ENCODE measurements around the gene HIF1A. TPM values are rescaled to one million over a fixed set of nuclear protein-coding genes. Genes with fewer than 3 reads are reported as not detected.

The HIF1A gene
- total RNA-seq, 1 donor from 2014 or later, result 179 TPM

- H3K4me3 Mint-ChIP-seq, result no peak overlapping the region
- DNase-seq, result no peak
- TF ChIP-seq, protein P1, sequence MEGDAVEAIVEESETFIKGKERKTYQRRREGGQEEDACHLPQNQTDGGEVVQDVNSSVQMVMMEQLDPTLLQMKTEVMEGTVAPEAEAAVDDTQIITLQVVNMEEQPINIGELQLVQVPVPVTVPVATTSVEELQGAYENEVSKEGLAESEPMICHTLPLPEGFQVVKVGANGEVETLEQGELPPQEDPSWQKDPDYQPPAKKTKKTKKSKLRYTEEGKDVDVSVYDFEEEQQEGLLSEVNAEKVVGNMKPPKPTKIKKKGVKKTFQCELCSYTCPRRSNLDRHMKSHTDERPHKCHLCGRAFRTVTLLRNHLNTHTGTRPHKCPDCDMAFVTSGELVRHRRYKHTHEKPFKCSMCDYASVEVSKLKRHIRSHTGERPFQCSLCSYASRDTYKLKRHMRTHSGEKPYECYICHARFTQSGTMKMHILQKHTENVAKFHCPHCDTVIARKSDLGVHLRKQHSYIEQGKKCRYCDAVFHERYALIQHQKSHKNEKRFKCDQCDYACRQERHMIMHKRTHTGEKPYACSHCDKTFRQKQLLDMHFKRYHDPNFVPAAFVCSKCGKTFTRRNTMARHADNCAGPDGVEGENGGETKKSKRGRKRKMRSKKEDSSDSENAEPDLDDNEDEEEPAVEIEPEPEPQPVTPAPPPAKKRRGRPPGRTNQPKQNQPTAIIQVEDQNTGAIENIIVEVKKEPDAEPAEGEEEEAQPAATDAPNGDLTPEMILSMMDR (IDR thresholded peaks at IDR 0.05), result no peak
- H3K36me3 Mint-ChIP-seq (ENCODE audit: low read depth), result peaks cover 9% of the 10 kb centered on the region
- ChIA-PET CTCF (interaction anchor here (1.3 kb wide), 1 partner anchor 39 kb away, joined by 4 read pairs; no protein-coding TSS in a partner anchor), POLR2A (interaction anchor here (0.9 kb wide), 1 partner anchor 29 kb away, joined by 5 read pairs; no protein-coding TSS in a partner anchor)
- intact Hi-C loops (cut with micrococcal nuclease), result loop anchor here (1.0 kb wide), 1 partner anchor 46 kb away; no protein-coding TSS in a partner anchor
- ATAC-seq (ENCODE audit: low read depth), result no peak
- peaks cover 9% of the 10 kb centered on the region for H3K4me1 Mint-ChIP-seq
- H3K27me3 Mint-ChIP-seq, result no peaks in the 10 kb centered on the region
- H3K27ac Mint-ChIP-seq, result no peak overlapping the region
- peaks cover 7% of the 10 kb centered on the region for H3K9me3 Mint-ChIP-seq
Measured at GRCh38 chr14:61691495-61691894, 3.8 kb upstream of the HIF1A start.

GRCh38 chr14:61694039-61694438 is 1.3 kb upstream of the HIF1A start:
- intact Hi-C loops (cut with micrococcal nuclease), result loop anchor here (2.0 kb wide), 4 partner anchors 15 to 57 kb away; no protein-coding TSS in a partner anchor
- POLR2A ChIA-PET, result interaction anchor here (1.2 to 3.3 kb wide), 7 partner anchors 10 to 217 kb away, joined by 3 to 81 read pairs (median 15); no protein-coding TSS in a partner anchor

DNA sequence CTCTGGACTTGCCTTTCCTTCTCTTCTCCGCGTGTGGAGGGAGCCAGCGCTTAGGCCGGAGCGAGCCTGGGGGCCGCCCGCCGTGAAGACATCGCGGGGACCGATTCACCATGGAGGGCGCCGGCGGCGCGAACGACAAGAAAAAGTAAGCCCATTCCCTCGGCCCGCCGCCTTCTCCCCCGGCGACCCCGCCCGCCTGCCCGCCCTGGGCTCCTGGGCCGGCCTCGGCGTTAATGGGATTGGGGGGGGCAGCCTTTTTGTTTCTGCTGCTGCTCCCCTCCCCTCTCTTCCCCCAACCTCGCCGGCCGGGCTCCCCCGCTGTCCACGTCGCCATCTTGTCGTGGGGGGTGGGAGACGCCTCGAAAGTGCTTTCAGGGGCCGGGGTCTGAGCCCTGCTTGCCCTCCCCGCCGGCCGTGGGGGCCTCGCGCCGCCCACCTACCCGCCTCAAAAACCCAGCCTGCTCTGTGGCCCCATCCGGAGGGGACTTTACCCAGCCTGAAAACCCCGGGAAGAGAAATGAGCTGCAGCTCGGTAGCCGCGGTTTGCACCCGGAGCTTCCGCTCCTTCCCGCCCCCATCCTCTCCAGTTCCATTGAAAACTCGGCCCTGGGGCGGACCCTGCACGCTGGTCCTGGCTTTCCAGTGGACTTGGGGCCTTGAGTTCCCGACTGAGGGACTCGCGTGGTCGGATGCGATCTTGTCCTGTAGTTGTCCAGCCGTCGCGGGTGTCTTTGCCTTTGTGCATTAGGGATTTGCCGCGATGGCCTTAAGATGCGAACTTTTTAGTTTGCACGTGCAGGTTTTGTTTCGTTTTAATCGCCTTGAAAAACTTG is 598 bp downstream of the HIF1A start:
- H3K27me3 Mint-ChIP-seq, result no peaks in the 10 kb centered on the region
- H3K36me3 Mint-ChIP-seq (ENCODE audit: low read depth), result peaks cover 31% of the 10 kb centered on the region
- peaks cover 49% of the 10 kb centered on the region for H3K4me1 Mint-ChIP-seq
- H3K4me3 Mint-ChIP-seq, result peak overlapping the region; percentile 97
- peak overlapping the region; percentile 95 for H3K27ac Mint-ChIP-seq
- peak; percentile 9 for ATAC-seq (ENCODE audit: low read depth)
- ChIA-PET CTCF (no interaction called here), POLR2A (interaction anchor here (0.5 to 3.3 kb wide), 33 partner anchors 10 to 1447 kb away, joined by 3 to 81 read pairs (median 6); partner anchors contain the start of gene PPM1A)
- intact Hi-C loops (cut with micrococcal nuclease), result loop anchor here (1.0 to 5.0 kb wide), 14 partner anchors 15 to 386 kb away; partner anchors contain the start of gene SNAPC1
- TF ChIP-seq, protein P1 (IDR thresholded peaks at IDR 0.05), result no peak
- H3K9me3 Mint-ChIP-seq, result no peaks in the 10 kb centered on the region
- DNase-seq, result peak; percentile 41

More at GRCh38 chr14:61694039-61694438, 1.3 kb upstream of the HIF1A start:
- CTCF ChIA-PET, result no interaction called here
- H3K9me3 Mint-ChIP-seq, result peaks cover 7% of the 10 kb centered on the region
- no peaks in the 10 kb centered on the region for H3K27me3 Mint-ChIP-seq
- H3K4me3 Mint-ChIP-seq, result peak overlapping the region; percentile 97
- H3K27ac Mint-ChIP-seq, result no peak overlapping the region
- peaks cover 24% of the 10 kb centered on the region for H3K36me3 Mint-ChIP-seq (ENCODE audit: low read depth)
- ATAC-seq (ENCODE audit: low read depth) (no peak), DNase-seq (no peak)
- peaks cover 31% of the 10 kb centered on the region for H3K4me1 Mint-ChIP-seq
- TF ChIP-seq, protein P1 (IDR thresholded peaks at IDR 0.05), result no peak

DNA sequence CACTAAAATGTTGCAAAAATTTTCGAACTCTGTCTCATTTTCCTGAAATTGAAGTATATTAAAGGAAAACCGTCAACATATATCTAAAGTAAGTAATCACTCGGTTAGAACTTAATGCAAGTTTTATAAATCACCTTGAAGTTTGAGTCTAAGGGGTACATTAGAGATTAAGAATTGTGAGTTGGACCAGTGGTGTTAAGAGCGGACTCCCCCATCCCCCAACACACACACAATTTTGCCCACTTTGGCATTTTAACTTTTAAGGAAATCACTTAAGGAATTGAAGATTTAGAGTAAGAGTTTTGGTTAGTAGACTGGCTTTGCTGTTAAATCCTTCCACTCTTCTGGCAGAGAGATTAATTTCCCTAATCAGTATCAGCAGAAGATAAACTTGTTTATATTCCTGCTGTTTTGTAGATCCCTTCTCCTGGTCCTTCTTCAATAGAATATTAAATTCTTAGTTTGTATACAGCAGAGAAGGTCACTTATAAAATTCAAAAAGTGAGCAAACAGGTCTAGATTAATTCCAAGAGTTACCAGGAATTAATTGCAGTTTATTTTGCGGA is 1.5 kb downstream of the HIF1A start:
- peak overlapping the region; percentile 95 for H3K27ac Mint-ChIP-seq
- intact Hi-C loops (cut with micrococcal nuclease), result loop anchor here (2.0 to 5.0 kb wide), 3 partner anchors 14 to 385 kb away; no protein-coding TSS in a partner anchor
- H3K4me3 Mint-ChIP-seq, result peak overlapping the region; percentile 97
- POLR2A ChIA-PET, result interaction anchor here (0.8 to 5.3 kb wide), 11 partner anchors 14 to 226 kb away, joined by 3 to 46 read pairs (median 9); no protein-coding TSS in a partner anchor
- ATAC-seq (ENCODE audit: low read depth) (no peak), DNase-seq (no peak)
- TF ChIP-seq, protein P1 (IDR thresholded peaks at IDR 0.05), result no peak
- H3K27me3 Mint-ChIP-seq, result no peaks in the 10 kb centered on the region
- peaks cover 31% of the 10 kb centered on the region for H3K36me3 Mint-ChIP-seq (ENCODE audit: low read depth)
- H3K9me3 Mint-ChIP-seq, result no peaks in the 10 kb centered on the region
- peaks cover 52% of the 10 kb centered on the region for H3K4me1 Mint-ChIP-seq
- CTCF ChIA-PET, result no interaction called here
